ENCODE results near the gene PHLPP2.

- TF ChIP-seq, protein P1, sequence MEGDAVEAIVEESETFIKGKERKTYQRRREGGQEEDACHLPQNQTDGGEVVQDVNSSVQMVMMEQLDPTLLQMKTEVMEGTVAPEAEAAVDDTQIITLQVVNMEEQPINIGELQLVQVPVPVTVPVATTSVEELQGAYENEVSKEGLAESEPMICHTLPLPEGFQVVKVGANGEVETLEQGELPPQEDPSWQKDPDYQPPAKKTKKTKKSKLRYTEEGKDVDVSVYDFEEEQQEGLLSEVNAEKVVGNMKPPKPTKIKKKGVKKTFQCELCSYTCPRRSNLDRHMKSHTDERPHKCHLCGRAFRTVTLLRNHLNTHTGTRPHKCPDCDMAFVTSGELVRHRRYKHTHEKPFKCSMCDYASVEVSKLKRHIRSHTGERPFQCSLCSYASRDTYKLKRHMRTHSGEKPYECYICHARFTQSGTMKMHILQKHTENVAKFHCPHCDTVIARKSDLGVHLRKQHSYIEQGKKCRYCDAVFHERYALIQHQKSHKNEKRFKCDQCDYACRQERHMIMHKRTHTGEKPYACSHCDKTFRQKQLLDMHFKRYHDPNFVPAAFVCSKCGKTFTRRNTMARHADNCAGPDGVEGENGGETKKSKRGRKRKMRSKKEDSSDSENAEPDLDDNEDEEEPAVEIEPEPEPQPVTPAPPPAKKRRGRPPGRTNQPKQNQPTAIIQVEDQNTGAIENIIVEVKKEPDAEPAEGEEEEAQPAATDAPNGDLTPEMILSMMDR (conservative IDR thresholded peaks at IDR 0.05 in 1 of 2, IDR thresholded peaks at IDR 0.05 in 1 of 2; ENCODE audit: extremely low read depth in 1 of 2, insufficient read depth in 1 of 2, low read depth in 1 of 2, low read length in 2 of 2): no peak
- TF ChIP-seq EZH2 (IDR thresholded peaks at IDR 0.05; ENCODE audit: borderline replicate concordance, low read length): no peak
Measured at GRCh38 chr16:71769222-71769621, 44.7 kb upstream of the PHLPP2 start.
